Esophagus (tissue), 2 donors: ENCODE measurements around the gene PTPRQ. TPM values are rescaled to one million over a fixed set of nuclear protein-coding genes. Genes with fewer than 3 reads are reported as not detected.
"Not testable (repeated sequence)": the region's sequence is repeated elsewhere in the genome, so short reads cannot be mapped to it uniquely, and the experiment has no call there.

ENCODE experiments used
- H3K27ac ChIP-seq, 2 donors: one replicate each; pipeline ENCODE4 v1.5.1; 2013; ENCODE audit warnings: low read depth in 2 of 2, mild to moderate bottlenecking in 2 of 2, inconsistent platforms in 1 of 2, low read length in 1 of 2, moderate library complexity in 1 of 2
- H3K27me3 ChIP-seq, 2 donors: one replicate each; pipeline ENCODE4 v1.6.1; 2013; ENCODE audit warnings: low read length in 2 of 2, control low read depth in 1 of 2, mild to moderate bottlenecking in 1 of 2; ENCODE audit not compliant: insufficient read depth in 2 of 2, control insufficient read depth in 1 of 2
- H3K36me3 ChIP-seq, 2 donors: one replicate each; pipeline ENCODE4 v1.6.1; 2013; ENCODE audit warnings: low read length in 1 of 2; ENCODE audit not compliant: control insufficient read depth in 2 of 2, insufficient read depth in 2 of 2
- H3K4me1 ChIP-seq, 2 donors: one replicate each; pipeline ENCODE4 v1.6.1; 2013; ENCODE audit warnings: low read length in 1 of 2; ENCODE audit not compliant: control insufficient read depth in 2 of 2, insufficient read depth in 2 of 2
- H3K4me3 ChIP-seq, 2 donors: one replicate each; pipeline ENCODE4 v1.5.1; 2013; ENCODE audit warnings: low read length in 2 of 2, mild to moderate bottlenecking in 2 of 2, low read depth in 1 of 2, moderate library complexity in 1 of 2
- H3K9me3 ChIP-seq, 2 donors: one replicate each; pipeline ENCODE4 v1.6.1; 2013; ENCODE audit warnings: mild to moderate bottlenecking in 2 of 2, low read depth in 1 of 2, low read length in 1 of 2, moderate library complexity in 1 of 2; ENCODE audit not compliant: control insufficient read depth in 2 of 2, insufficient read depth in 1 of 2
- WGBS, 2 donors: extraction: QIAGEN DNeasy Blood & Tissue Kit; methylation state at CpG; one replicate each; pipeline ENCODE4 v1.1.7; 2013; 5-methylcytosine and 5-hydroxymethylcytosine counted together
- polyA plus RNA-seq, 2 donors: library from polyadenylated mRNA; stranded (reverse); fragments of 200-250 nt; gene quantifications; one replicate each; pipeline ENCODE4 v1.2.3, GENCODE V29; 2013
- donor health status: healthy with polysubstance abuse.
- donor health status: Bipolar disorder and iron deficiency.

PTPRQ gene
- polyA plus RNA-seq, 2 donors, result 0.20 to 0.22 TPM

DNA sequence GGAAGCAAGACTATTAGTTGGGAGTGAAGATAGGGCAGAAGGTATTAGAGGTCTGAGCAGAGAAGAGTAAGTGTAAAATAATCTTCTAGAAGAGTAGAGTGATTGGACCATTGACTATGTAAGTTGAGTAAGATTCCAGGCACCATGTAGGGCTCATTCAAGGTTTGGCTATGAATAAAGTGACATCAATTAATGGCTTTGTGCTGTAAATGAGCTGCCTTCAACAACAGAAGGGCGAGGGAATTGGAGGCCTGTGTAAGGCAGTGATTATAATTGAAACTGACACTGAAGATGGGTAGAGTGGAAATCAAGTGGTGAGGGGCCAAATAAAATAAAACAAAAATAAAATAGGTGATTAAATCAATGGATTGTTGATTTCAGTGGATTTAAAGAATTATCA, 26.4 kb downstream of the PTPRQ start:
- WGBS, 2 donors, result 78 to 87% methylated on average over 1 of the region's 1 CpG
- no peaks in the 10 kb centered on the region for H3K27me3 ChIP-seq
- no peaks in the 10 kb centered on the region for H3K4me1 ChIP-seq

DNA sequence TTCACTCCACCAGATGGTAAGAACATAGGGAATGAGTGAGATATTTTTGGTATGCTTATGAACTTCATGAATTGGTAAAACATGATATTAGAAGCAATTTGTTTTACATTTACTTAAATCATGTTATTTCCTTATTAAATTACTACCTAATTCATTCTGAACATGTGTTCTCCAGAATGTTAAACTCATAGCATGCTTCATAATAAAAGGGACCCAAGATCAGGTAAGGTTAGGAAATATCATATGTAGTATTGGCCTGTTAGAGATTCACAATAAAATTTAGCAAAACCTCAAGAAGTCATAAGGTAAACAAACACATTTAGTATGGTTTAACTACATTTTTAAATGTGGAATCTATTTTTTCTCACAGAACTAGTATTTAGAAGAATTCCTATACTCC, 28.2 kb downstream of the PTPRQ start:
- no peaks in the 10 kb centered on the region for H3K9me3 ChIP-seq
- H3K4me3 ChIP-seq, result no peak overlapping the region
- H3K27ac ChIP-seq, result no peak overlapping the region
- no peaks in the 10 kb centered on the region for H3K36me3 ChIP-seq
- H3K4me1 ChIP-seq, result no peaks in the 10 kb centered on the region
- no peaks in the 10 kb centered on the region for H3K27me3 ChIP-seq

More for the DNA sequence above, 26.4 kb downstream of the PTPRQ start:
- H3K27ac ChIP-seq, result no peak overlapping the region
- no peaks in the 10 kb centered on the region for H3K36me3 ChIP-seq
- H3K9me3 ChIP-seq, result no peaks in the 10 kb centered on the region
- H3K4me3 ChIP-seq, result no peak overlapping the region

DNA sequence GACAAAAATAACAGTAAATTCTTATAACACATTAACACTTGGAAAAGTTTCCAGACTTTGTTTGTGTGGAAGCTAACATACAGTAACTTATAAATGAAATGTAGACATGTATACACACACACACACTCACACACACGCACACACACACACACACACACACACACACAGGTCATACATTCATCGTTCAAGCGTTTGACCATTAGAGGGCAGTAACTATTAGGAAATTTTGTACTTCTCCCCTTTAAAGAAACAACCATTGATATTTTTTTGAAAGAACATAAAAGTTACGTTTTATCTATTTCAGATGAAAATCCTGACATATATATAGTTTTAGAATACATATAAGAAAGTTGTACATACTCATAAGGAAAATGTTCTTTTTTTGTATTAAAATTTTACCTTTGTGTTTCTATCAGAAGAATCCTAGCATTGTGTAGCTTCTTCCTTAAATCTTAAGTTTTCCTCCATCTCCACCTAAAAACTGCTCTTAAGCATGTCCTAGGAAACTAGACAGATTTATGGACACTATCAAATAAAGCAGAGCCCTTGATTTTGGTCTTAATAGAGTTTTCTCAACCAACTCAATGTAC, 29.0 kb downstream of the PTPRQ start:
- H3K27me3 ChIP-seq, result no peaks in the 10 kb centered on the region
- no peaks in the 10 kb centered on the region for H3K9me3 ChIP-seq
- H3K4me3 ChIP-seq, result no peak overlapping the region
- H3K36me3 ChIP-seq, result no peaks in the 10 kb centered on the region
- no peaks in the 10 kb centered on the region for H3K4me1 ChIP-seq
- no peak overlapping the region for H3K27ac ChIP-seq
- 5 to 6% methylated on average over 4 of the region's 4 CpGs for WGBS, 2 donors

DNA sequence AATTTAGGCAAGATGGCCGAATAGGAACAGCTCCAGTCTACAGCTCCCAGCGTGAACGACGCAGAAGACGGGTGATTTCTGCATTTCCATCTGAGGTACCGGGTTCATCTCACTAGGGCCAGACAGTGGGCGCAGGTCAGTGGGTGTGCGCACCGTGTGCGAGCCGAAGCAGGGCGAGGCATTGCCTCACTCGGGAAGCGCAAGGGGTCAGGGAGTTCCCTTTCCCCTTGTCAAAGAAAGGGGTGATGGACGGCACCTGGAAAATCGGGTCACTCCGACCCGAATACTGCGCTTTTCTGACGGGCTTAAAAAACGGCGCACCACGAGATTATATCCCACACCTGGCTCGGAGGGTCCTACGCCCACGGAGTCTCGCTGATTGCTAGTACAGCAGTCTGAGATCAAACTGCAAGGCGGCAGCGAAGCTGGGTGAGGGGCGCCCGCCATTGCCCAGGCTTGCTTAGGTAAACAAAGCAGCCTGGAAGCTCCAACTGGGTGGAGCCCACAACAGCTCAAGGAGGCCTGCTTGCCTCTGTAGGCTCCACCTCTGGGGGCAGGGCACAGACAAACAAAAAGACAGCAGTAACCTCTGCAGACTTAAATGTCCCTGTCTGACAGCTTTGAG, 33.6 kb downstream of the PTPRQ start:
- H3K27me3 ChIP-seq, H3K4me3 ChIP-seq, H3K4me1 ChIP-seq, H3K27ac ChIP-seq, H3K36me3 ChIP-seq, H3K9me3 ChIP-seq: not testable (repeated sequence)
- WGBS, 2 donors, result 90 to 95% methylated on average over 30 to 31 of the region's 31 CpGs

DNA sequence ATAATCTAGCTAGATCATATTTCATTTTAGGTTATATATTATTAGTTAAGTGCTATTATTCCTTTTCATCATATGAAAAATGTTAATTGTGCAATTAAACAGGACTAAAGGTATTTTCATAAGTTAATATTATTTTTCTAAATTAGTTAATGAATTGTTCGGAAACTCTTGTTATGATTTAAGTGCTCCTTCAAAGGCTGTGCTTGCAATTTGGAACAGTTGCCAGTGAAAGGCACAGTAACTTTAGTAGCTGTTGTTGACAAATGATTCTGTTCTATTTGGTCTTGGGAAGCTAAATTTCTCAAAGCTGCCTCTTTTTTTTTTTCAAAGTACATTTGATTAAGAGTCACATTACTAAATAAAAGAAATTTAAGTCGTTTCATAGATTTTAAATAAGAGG, 40.7 kb downstream of the PTPRQ start:
- no peak overlapping the region for H3K4me3 ChIP-seq
- H3K4me1 ChIP-seq, result no peaks in the 10 kb centered on the region
- no peaks in the 10 kb centered on the region for H3K36me3 ChIP-seq
- no peak overlapping the region for H3K27ac ChIP-seq
- H3K27me3 ChIP-seq, result no peaks in the 10 kb centered on the region
- WGBS, 2 donors, result 52 to 55% methylated on average over 2 of the region's 2 CpGs
- no peaks in the 10 kb centered on the region for H3K9me3 ChIP-seq

DNA sequence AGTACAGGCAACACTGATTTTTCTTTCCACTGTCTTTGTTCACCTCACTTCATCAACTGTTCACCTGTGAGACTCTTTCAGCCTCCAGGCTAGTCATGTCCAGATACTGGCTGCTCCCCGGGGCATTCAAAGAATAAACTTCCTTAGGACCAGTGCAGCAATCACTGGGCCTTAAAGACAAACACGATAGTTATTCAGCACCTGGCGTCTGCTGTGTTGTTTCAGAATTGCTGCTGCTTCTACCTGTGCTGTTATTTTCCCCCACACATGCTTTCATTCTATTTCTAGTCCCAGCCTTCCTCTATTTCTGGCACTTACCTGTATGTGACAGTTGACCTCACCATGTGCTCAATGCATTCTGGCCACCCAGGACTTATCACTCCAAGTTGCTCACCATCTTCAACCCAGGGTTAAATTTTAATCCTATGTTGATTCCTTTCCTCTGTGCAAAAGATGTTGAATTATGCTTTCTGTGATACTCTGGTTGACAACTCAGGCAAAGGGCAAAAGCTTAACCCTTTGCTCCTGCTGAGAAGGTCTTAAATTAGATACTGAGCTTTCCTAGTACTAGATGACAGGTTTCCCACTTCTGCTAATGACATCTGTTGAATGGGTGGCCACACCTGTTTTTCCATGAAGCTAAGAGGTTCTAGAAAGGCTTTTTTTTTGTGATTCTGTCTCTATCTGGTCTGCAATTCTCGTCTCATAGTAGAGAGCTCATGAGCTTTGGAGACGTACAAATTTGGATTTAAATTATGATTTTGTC, 41.4 kb downstream of the PTPRQ start:
- H3K9me3 ChIP-seq, result no peaks in the 10 kb centered on the region
- H3K27ac ChIP-seq, result no peak overlapping the region
- H3K4me3 ChIP-seq, result no peak overlapping the region
- WGBS, 2 donors, result 61 to 62% methylated on average over 5 of the region's 5 CpGs
- H3K27me3 ChIP-seq, result no peaks in the 10 kb centered on the region
- H3K36me3 ChIP-seq, result no peaks in the 10 kb centered on the region
- no peaks in the 10 kb centered on the region for H3K4me1 ChIP-seq

DNA sequence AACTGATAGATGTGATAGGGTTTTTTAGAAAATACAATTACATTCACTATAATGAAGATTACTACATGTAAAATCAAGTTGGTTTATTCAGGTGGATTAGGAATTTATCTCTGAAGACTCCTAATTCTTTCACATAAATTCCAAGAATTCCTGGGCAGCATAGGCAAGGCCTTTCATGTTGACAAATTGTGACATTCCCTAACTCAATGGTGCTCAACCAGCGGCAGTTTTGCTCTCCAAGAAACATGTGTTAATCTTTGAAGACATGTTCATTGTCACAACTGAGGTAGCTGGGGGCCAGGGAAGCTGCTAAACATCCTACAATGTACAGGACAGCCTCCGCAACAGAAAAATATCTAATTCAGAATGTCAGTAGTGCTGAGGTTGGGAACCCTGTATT, 46.3 kb downstream of the PTPRQ start:
- no peaks in the 10 kb centered on the region for H3K36me3 ChIP-seq
- H3K27me3 ChIP-seq, result no peaks in the 10 kb centered on the region

DNA sequence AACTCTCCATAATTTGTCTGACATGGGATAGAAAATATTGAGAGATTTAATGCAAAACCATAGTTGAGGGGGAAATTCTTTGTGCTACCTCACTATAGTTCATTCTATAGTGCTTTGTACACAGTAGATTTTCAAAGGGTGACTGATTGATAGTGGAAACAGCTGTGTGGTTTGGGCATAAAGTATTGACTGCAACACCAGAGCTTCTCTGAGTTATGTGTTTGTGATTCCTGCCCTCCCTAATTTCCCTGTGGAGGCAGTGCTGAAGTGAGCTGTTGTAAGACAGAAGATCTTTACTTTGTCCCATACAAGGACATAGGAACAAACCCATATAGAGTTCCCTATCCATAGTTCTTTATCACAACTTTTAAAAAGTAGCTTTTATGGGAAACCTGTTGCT, 47.1 kb downstream of the PTPRQ start:
- Histone ChIP-seq H3K4me3 (no peak overlapping the region), H3K36me3 (no peaks in the 10 kb centered on the region), H3K4me1 (no peaks in the 10 kb centered on the region), H3K27ac (no peak overlapping the region), H3K27me3 (no peaks in the 10 kb centered on the region), H3K9me3 (no peaks in the 10 kb centered on the region)

More for the DNA sequence above, 46.3 kb downstream of the PTPRQ start:
- Histone ChIP-seq H3K4me3 (no peak overlapping the region), H3K9me3 (no peaks in the 10 kb centered on the region), H3K4me1 (no peaks in the 10 kb centered on the region), H3K27ac (no peak overlapping the region)
- 63 to 67% methylated on average over 2 of the region's 2 CpGs for WGBS, 2 donors

DNA sequence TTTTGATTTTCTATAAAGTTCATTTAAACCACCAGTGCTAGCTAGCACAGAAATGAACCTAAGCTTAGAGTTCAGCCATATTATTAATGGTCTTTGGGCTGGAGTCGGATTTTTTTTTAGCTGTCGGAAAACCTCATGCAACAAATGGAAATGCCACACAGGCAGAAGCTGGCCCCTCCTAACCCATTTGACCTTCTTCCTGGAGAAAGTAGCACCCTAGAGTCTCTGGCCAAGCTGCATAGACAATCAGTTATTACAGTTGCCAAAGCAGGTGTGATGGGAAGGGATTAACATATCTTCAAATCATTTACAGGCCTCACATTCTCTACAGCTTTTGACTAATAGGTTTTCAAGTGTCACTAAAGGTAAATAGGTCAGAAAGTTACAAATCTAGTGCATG, 49.4 kb downstream of the PTPRQ start:
- no peak overlapping the region for H3K4me3 ChIP-seq
- no peaks in the 10 kb centered on the region for H3K4me1 ChIP-seq
- WGBS, 2 donors, result 88 to 90% methylated on average over 2 of the region's 2 CpGs
- no peak overlapping the region for H3K27ac ChIP-seq
- no peaks in the 10 kb centered on the region for H3K9me3 ChIP-seq
- no peaks in the 10 kb centered on the region for H3K27me3 ChIP-seq
- H3K36me3 ChIP-seq, result no peaks in the 10 kb centered on the region

DNA sequence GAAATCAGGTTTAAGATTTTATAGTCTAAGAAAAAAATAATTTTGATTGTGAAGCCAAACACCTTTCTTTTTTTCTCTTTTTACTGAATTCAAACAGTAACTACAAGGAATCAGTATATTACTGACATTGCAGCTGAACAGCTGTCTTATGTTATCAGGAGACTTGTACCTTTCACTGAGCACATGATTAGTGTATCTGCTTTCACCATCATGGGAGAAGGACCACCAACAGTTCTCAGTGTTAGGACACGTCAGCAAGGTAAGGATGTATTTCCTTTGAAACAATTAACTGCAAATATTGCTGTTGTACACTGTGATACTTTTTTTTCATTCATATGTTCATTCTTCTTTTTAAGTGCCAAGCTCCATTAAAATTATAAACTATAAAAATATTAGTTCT, 50.8 kb downstream of the PTPRQ start:
- Histone ChIP-seq H3K4me3 (no peak overlapping the region), H3K36me3 (no peaks in the 10 kb centered on the region), H3K27me3 (no peaks in the 10 kb centered on the region), H3K27ac (no peak overlapping the region), H3K4me1 (no peaks in the 10 kb centered on the region), H3K9me3 (no peaks in the 10 kb centered on the region)
- WGBS, 2 donors, result 72 to 82% methylated on average over 1 of the region's 1 CpG
